OCI-M1 (cell line): ENCODE data around the gene ZNF14.
A peak's percentile ranks its signal among the peaks of the same experiment; 100 is the strongest.
"Not testable (repeated sequence)": the region's sequence is repeated elsewhere in the genome, so short reads cannot be mapped to it uniquely, and the experiment has no call there.

Experiments used
- DNase-seq: peaks from one replicate; lab custom pipeline; 2025; lab: John Stamatoyannopoulos, UW

The ZNF14 gene

DNA sequence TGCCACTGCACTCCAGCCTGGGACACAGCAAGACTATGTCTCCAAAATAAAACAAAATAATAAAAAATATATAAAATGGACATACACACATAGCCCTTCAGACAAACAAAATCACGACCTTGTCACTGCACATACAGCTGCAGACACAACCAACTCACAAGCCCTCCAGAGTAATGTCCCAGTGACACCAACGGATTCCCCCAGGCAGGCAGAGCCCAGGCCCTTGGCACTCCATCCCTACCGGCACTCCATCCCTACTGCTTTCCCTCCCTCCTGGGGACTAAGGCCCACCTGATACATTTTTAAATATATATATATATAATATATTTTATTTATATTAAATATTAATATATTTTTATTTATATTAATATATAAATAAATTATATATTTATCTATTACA lies 45.8 kb downstream of the ZNF14 start:
- no peak for DNase-seq

DNA sequence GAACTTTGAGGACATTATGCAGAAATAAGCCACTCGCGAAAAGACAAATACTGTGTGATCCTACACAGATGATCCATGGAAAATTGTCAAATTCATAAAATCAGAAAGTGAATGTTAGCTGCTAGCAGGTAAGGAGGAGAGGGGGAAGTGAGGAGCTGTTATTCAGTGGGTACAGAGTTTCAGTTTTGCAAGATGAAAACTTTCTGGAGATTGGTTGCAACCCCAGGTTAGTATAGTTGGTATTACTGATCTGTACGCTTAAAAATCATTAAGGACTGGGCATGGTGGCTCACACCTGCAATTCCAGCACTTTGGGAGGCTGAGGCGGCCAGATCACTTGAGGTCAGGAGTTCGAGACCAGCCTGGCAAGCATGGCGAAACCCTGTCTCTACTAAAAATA lies 46.3 kb downstream of the ZNF14 start:
- DNase-seq, result no peak

GRCh38 chr19:19686119-19686518 lies 46.8 kb downstream of the ZNF14 start:
- DNase-seq, result not testable (repeated sequence)

GRCh38 chr19:19679176-19680073 lies 53.5 kb downstream of the ZNF14 start:
- DNase-seq, result no peak

DNA sequence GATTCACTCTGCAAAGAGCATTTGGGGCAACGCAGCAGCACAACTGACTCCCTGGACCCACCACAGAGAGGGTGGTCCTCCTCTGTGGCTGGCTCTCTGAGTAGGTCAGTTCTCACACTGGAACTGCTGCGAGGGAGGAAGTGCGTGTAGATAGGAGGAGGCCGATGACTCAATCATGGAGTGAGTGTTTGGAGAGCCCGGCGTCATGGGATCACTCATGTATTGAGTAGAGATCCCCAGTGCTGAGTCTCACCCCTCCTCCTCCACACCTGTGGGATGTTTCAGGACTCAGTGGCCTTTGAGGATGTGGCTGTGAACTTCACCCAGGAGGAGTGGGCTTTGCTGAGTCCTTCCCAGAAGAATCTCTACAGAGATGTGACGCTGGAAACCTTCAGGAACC lies 55.3 kb downstream of the ZNF14 start:
- no peak for DNase-seq

DNA sequence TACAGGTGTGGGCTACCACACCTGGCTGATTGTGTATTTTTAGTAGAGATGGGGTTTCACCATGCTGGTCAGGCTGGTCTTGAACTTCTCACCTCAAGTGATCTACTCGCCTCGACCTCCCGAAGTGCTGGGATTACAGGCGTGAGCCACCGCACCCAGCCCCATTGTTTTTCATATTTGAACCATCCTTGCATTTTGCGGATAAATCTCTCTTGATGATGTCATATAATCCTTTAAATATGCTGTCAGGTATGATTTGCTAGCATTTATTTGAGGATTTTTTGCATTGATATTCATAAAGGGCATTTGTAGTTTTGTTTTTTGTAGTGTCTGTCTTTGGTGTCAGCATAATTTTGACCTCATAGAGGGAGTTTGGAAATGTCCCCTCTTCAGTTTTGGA lies 58.6 kb downstream of the ZNF14 start:
- no peak for DNase-seq

- DNase-seq, result no peak
Measured at GRCh38 chr19:19672816-19673215, 60.1 kb downstream of the ZNF14 start.

DNA sequence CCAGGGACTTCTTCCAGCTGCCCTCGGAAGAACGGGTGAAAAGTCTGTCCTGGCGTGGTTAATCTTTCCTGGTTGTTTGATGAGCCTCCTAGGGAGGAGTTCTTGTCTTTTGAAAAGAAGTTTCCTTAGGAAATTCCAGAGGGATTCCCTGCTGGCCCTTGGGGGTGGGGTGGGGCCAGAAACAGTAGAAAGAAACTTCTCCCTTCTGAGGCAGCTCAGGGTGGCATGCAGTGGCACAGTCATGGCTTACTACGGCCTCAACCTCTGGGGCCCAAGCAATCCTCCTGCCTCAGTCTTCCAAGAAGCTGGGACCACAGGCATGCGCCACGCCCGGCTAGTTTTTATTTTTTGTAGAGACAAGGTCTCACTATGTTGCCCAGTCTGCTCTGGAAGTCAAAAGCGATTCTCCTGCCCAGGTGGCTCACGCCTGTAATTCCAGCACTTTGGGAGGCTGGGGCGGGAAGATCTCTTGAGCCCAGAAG lies 62.8 kb downstream of the ZNF14 start:
- no peak for DNase-seq

DNA sequence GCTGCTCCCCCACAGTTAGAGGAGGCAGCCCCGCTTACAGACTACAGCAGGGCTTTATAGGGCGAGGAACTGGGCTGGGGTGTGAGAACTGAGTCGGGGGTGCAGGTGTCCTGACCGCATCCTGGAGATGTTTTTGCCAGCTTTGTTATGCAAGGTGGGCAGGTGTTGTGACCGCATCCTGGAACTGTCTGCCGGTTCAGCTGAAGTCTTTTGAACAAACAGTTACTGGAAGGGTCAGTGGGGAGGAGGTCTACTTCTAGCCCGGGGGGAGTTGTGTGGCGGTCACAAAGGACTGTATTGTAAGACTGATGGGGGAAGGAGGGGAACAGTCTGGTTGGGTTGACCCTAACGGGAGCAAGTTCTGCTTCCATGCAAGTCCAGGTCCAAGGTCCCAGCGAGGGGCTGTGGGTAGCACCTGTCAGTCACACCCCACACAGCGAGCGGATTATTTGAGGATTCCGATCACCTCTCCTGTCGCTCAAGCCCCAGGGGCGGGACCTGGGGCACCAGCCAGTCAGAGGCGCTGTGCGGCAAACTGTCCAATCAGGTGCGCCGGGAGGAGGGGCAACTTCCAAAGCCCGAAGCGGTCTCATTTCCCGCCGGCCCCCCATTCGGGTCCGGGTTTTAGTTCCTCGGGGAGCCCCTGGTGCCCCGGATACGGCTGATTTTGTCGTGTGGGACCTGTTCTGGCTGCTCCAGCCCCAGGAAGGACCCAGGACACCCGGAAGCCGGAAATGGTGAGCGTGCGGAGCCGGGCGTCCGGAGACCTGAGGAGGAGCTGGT lies 64.5 kb downstream of the ZNF14 start, which contains the start of gene ZNF101:
Gene ZNF101, plus strand, starts transcription at position 610 of the 783 bp plus-strand sequence. Its CDS starts 125 bp downstream, at position 735.
- peak; percentile 100 for DNase-seq

DNA sequence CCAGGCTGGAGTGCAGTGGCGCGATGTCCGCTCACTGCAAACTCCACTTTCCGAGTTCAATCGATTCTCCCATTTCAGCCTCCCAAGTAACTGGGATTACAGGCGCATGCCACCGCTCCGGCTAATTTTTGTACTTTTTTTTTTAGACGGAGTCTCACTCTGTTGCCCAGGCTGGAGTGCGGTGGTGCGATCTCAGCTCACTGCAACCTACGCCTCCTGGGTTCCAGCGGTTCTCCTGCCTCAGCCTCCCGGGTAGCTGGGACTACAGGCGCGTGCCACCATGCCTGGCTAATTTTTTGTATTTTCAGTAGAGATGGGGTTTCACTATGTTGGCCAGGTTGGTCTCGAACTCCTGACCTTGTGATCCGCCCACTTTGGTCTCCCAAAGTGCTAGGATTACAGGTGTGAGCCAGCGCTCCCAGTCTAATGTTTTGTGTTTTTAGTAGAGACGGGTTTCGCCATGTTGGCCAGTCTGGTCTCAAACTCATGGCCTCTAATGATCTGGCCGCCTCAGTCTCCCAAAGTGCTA lies 67.4 kb downstream of the ZNF14 start:
- DNase-seq, result not testable (repeated sequence)

DNA sequence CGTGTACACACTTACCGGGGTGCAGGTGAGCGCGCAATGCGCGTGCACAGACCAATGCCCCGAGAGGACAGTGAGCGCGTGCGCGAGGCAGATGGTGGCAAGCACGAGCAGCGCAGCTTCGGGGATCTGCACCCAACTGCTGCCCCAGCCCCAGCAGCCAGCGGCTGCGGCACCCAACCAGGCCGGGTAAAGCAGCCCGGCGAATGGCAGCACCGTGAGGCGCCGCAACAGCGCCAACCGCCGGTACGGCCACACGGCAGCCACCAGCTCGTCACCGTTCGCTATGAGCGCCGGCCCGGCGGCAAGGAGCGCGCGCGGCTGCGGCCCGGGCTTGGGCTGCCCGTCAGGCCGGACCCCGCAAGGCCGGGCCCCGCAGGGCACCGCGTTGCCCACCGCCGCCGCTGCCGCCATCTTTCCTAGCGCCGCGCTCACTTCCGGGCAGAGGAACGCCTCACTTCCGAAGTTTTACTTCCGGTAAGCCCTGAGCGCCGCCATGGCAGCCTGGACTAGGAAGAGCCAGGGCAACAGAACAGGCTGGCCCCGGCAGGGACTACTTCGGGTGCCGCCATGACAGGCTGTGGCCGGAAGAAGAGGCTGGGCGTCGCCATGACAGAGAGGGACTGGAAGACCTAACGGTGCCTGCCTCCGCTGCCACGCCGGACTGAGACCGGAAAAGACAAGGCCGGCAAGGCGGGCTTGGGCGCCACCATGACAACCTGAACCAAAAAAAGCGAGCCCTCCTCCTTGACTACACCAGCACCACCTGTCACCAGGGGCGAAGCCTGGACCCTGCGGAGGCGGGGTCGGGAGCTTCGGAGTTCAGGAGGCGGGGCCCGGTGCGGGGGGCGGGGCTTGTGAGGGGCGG lies 69.4 kb downstream of the ZNF14 start, which contains the start of gene ATP13A1:
Gene ATP13A1, minus strand, starts transcription at position 421 of the 865 bp plus-strand sequence. Its CDS starts 10 bp downstream, at position 411.
- DNase-seq, result peak; percentile 100

GRCh38 chr19:19662871-19663255 lies 70.0 kb downstream of the ZNF14 start:
- DNase-seq, result peak; percentile 89

GRCh38 chr19:19662344-19662743 lies 70.6 kb downstream of the ZNF14 start:
- DNase-seq, result no peak

- peak; percentile 92 for DNase-seq
Measured at GRCh38 chr19:19661675-19662251, 71.1 kb downstream of the ZNF14 start.

DNA sequence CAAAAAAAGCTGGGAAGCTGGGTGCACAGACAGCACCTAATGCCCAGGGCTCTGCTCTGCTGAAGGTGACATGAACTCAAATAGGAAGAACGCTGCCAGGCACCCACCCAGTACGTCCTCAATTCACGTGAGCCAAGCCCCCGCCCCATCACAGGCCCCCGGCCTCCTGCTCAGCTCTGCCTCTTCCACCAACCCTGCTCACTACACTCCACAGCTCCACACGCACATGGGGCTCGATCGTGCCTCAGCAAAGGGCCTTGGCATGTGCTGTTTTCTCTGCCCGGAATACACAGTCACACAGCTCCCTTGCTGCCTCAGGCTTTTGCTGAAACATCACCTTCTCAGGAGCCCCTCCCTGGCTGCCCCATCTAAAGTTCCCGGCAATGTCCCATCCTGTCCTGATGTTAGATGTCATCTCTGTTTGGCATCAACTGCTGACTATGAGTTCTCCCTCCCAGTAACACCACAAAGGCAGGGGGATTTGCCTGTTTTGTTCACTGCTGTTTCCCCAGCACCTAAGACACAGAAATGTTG lies 71.7 kb downstream of the ZNF14 start:
- no peak for DNase-seq
